ENCODE results near the gene PDE10A.

Gene PDE10A

GRCh38 chr6:165695722-165696515, 32.9 kb upstream of the PDE10A start:
- Histone ChIP-seq H3K27ac (no peak overlapping the region), H3K4me1 (peaks cover 0 to 24% (median 0%) of the 10 kb centered on the region in 4 donors), H3K4me3 (no peak overlapping the region), H3K27me3 (peaks cover 0 to 6% of the 10 kb centered on the region in 2 donors), H3K36me3 (no peaks in the 10 kb centered on the region), H3K9me3 (no peaks in the 10 kb centered on the region)
- no peak for DNase-seq
- intact Hi-C loops (cut with DNase I; ENCODE audit: low total_unique reads): no loop called here
- TF ChIP-seq CTCF (IDR thresholded peaks at IDR 0.05): no peak

DNA sequence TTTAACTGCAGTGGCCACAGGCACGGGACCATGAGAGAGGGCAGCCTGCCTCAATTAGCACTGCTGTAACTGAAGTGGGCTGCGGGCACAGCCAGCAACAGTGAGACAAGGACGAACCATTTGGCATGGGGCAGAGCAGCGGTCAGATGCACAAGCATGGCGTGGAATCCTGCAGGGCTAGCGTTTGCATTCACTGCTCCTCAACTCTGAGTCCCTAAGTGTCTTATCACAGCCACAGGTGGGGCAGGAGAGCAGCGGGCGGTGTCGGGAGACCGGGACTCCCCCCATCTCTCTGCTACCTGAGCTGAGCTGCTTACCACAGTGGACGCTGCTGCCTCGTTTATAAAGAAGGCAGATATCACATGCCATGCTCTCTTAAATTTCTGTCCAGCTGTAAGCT, 31.3 kb upstream of the PDE10A start:
- no peaks in the 10 kb centered on the region for H3K36me3 ChIP-seq
- no peak for TF ChIP-seq CTCF (IDR thresholded peaks at IDR 0.05)
- intact Hi-C loops (cut with DNase I; ENCODE audit: low total_unique reads): no loop called here
- no peak overlapping the region for H3K4me3 ChIP-seq
- DNase-seq: no peak
- no peaks in the 10 kb centered on the region for H3K9me3 ChIP-seq
- H3K4me1 ChIP-seq: peaks cover 0 to 18% (median 0%) of the 10 kb centered on the region in 4 donors
- H3K27me3 ChIP-seq: peaks cover 0 to 9% of the 10 kb centered on the region in 2 donors
- no peak overlapping the region for H3K27ac ChIP-seq

GRCh38 chr6:165692106-165692653, 29.1 kb upstream of the PDE10A start:
- Histone ChIP-seq H3K4me1 (peaks cover 0 to 18% (median 0%) of the 10 kb centered on the region in 4 donors), H3K4me3 (no peak overlapping the region), H3K9me3 (no peaks in the 10 kb centered on the region), H3K27me3 (peaks cover 0 to 11% of the 10 kb centered on the region in 2 donors), H3K27ac (peak overlapping the region in 1 of 2 donors; percentile 31), H3K36me3 (no peaks in the 10 kb centered on the region)
- TF ChIP-seq CTCF (IDR thresholded peaks at IDR 0.05): no peak
- intact Hi-C loops (cut with DNase I; ENCODE audit: low total_unique reads): no loop called here
- DNase-seq: peak in 1 of 2 donors; percentile 77

DNA sequence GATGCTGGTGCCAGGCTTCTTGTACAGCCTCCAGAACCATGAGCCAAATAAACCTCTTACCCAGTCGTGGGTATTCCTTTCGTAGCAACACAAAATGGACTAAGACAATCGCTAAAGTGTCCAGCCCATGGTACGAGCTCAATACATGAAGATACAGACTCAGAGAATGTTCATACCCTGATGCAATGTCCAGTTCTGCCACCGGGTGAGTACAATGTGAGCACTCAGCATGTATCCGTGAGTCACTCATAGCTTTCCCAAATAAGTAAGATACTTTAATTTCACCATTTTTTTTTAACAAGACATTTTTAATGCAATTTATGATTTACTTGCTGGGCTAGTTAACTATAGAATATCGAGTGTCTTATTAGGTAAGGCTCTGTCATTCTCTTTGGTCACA, 26.7 kb upstream of the PDE10A start:
- intact Hi-C loops (cut with DNase I; ENCODE audit: low total_unique reads): no loop called here
- no peak overlapping the region for H3K27ac ChIP-seq
- no peaks in the 10 kb centered on the region for H3K9me3 ChIP-seq
- H3K36me3 ChIP-seq: no peaks in the 10 kb centered on the region
- no peak for TF ChIP-seq CTCF (IDR thresholded peaks at IDR 0.05)
- no peak overlapping the region for H3K4me3 ChIP-seq
- no peak for DNase-seq
- peaks cover 0 to 10% (median 0%) of the 10 kb centered on the region in 4 donors for H3K4me1 ChIP-seq
- H3K27me3 ChIP-seq: peaks cover 0 to 11% of the 10 kb centered on the region in 2 donors

- H3K27ac ChIP-seq: no peak overlapping the region
- no peak for TF ChIP-seq CTCF (IDR thresholded peaks at IDR 0.05)
- H3K4me3 ChIP-seq: no peak overlapping the region
- H3K4me1 ChIP-seq: peaks cover 0 to 2% (median 0%) of the 10 kb centered on the region in 4 donors
- no peak for DNase-seq
- H3K9me3 ChIP-seq: no peaks in the 10 kb centered on the region
- no peaks in the 10 kb centered on the region for H3K36me3 ChIP-seq
- peaks cover 0 to 14% of the 10 kb centered on the region in 2 donors for H3K27me3 ChIP-seq
- intact Hi-C loops (cut with DNase I; ENCODE audit: low total_unique reads): no loop called here
These were observed 23.7 kb upstream of the PDE10A start for GRCh38 chr6:165686596-165687365.

All from tibial artery (tissue), 4 donors.